NCI-H2227 (cell line): ENCODE results near the gene LTBP1.
"Not testable (repeated sequence)": the region's sequence is repeated elsewhere in the genome, so short reads cannot be mapped to it uniquely, and the experiment has no call there.

Experiments used
- DNase-seq: peaks from one replicate; lab custom pipeline; 2025; ENCODE audit not compliant: unreplicated experiment; lab: John Stamatoyannopoulos, UW

Gene LTBP1

GRCh38 chr2:33442052-33442451, 495.3 kb downstream of the LTBP1 start:
- DNase-seq: not testable (repeated sequence)

- no peak for DNase-seq
Observed at GRCh38 chr2:33442528-33443079, 495.9 kb downstream of the LTBP1 start.

GRCh38 chr2:33443274-33443829, 496.6 kb downstream of the LTBP1 start:
- no peak for DNase-seq

GRCh38 chr2:33444967-33445366, 498.2 kb downstream of the LTBP1 start:
- no peak for DNase-seq

GRCh38 chr2:33448220-33448899, 501.6 kb downstream of the LTBP1 start:
- DNase-seq: no peak
